Aorta (tissue), 5 donors: ENCODE results near the gene TBC1D8. TPM values are rescaled to one million over a fixed set of nuclear protein-coding genes. Genes with fewer than 3 reads are reported as not detected.

Experiments used
- ATAC-seq: fragments of 200-7000 bp; cut with Tn5 transposase; one replicate; pipeline ENCODE4 v1.9.1; 2022; ENCODE audit warnings: moderate library complexity; ENCODE audit not compliant: low FRiP score
- DNase-seq, 2 donors: peaks; one replicate each; pipeline ENCODE4 v3.0.0-alpha.2; 2020
- H3K27ac ChIP-seq, 2 donors: one replicate each; pipeline ENCODE4 v1.5.1; 2013; ENCODE audit warnings: low read length in 2 of 2, mild to moderate bottlenecking in 2 of 2, moderate library complexity in 2 of 2, control low read depth in 1 of 2, inconsistent platforms in 1 of 2, low read depth in 1 of 2
- H3K27me3 ChIP-seq, 2 donors: one replicate each; pipeline ENCODE4 v1.6.1; 2013; ENCODE audit warnings: control low read depth in 1 of 2, low read length in 1 of 2, mild to moderate bottlenecking in 1 of 2, moderate library complexity in 1 of 2; ENCODE audit not compliant: insufficient read depth in 2 of 2, control insufficient read depth in 1 of 2
- H3K36me3 ChIP-seq, 2 donors: one replicate each; pipeline ENCODE4 v1.6.1; 2013; ENCODE audit warnings: control low read depth in 1 of 2, low read length in 1 of 2, mild to moderate bottlenecking in 1 of 2; ENCODE audit not compliant: insufficient read depth in 2 of 2, control insufficient read depth in 1 of 2
- H3K4me1 ChIP-seq, 2 donors: one replicate each; pipeline ENCODE4 v1.6.1; 2013; ENCODE audit warnings: low read length in 2 of 2, control low read depth in 1 of 2, mild to moderate bottlenecking in 1 of 2, moderate library complexity in 1 of 2; ENCODE audit not compliant: insufficient read depth in 2 of 2, control insufficient read depth in 1 of 2
- H3K4me3 ChIP-seq, 2 donors: one replicate each; pipeline ENCODE4 v1.5.1; 2013; ENCODE audit warnings: low read length in 2 of 2, control low read depth in 1 of 2, mild to moderate bottlenecking in 1 of 2
- H3K9me3 ChIP-seq: one replicate; pipeline ENCODE4 v1.6.1; 2013; ENCODE audit warnings: mild to moderate bottlenecking, low read length; ENCODE audit not compliant: control insufficient read depth
- WGBS, 2 donors: extraction: QIAGEN DNeasy Blood & Tissue Kit; methylation state at CpG; one replicate each; pipeline ENCODE4 v1.1.7; 2013; 5-methylcytosine and 5-hydroxymethylcytosine counted together
- intact Hi-C, 2 donors: fragments of 100-400 bp; cut with DNase I; formaldehyde crosslinking; loops; one replicate each; pipeline versions ENCODE4 v1.14.2 to v1.15.0; 2022
- polyA plus RNA-seq, 2 donors: library from polyadenylated mRNA; stranded (reverse); fragments of 200-250 nt; gene quantifications; one replicate each; pipeline ENCODE4 v1.2.3, GENCODE V29; 2013
- total RNA-seq, 2 donors: library from RNA; stranded (reverse); fragmentation: NEBNext Ultra II Directional; extraction: Animal tissue kit (Norgen Biotek cat#: 25700); gene quantifications; one replicate each; pipeline ENCODE4 v1.2.1, GENCODE V29; 2021
- donor health status: healthy with polysubstance abuse.
- donor health status: Bipolar disorder and iron deficiency.
- donor health status: DM: no; HTN: no; CAD: no.
- donor health status: DM: no; HTN: no; CAD: no.
- donor health status: DM: yes; HTN: yes; CAD: no.

Gene TBC1D8
- total and polyA plus RNA-seq, 4 donors: 7.8 to 28.8 (median 23.4) TPM

DNA sequence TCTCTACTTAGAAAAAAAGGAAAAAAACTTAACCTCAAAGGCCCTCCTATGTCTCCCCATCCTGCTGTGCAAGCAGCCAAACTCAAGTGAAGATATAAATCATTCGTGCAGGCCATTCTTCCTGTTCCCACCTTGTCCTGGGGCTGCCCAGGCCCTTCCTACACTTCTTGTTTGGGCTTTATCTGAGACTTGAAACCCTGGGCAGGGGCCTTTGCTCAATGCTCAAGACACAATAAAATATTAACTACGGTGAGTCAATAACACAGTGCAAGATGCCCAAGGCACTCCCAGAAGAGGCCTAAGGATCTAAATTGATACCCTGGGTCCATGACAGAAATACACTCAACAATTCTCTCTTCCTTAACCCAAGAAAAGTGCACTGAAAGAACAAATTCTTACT, 67.6 kb downstream of the TBC1D8 start:
- intact Hi-C loops: no loop called here
- Histone ChIP-seq H3K9me3 (no peaks in the 10 kb centered on the region), H3K27me3 (no peaks in the 10 kb centered on the region), H3K27ac (no peak overlapping the region), H3K4me1 (no peaks in the 10 kb centered on the region), H3K36me3 (peaks cover 0 to 2% of the 10 kb centered on the region in 2 donors), H3K4me3 (no peak overlapping the region)
- 85 to 91% methylated on average over 2 of the region's 2 CpGs for WGBS, 2 donors
- DNase-seq: no peak
- no peak for ATAC-seq

GRCh38 chr2:101082998-101083397, 68.2 kb downstream of the TBC1D8 start:
- Histone ChIP-seq H3K4me1 (no peaks in the 10 kb centered on the region), H3K27me3 (no peaks in the 10 kb centered on the region), H3K36me3 (peaks cover 0 to 2% of the 10 kb centered on the region in 2 donors), H3K27ac (no peak overlapping the region), H3K4me3 (no peak overlapping the region), H3K9me3 (no peaks in the 10 kb centered on the region)
- intact Hi-C loops: no loop called here
- DNase-seq (no peak), ATAC-seq (no peak)
- 96 to 98% methylated on average over 6 of the region's 6 CpGs for WGBS, 2 donors

- intact Hi-C loops: no loop called here
- ATAC-seq: no peak
Measured at GRCh38 chr2:101081375-101081907, 69.7 kb downstream of the TBC1D8 start.

GRCh38 chr2:101080211-101081068, 70.7 kb downstream of the TBC1D8 start:
- H3K4me1 ChIP-seq: no peaks in the 10 kb centered on the region
- 94 to 96% methylated on average over 14 of the region's 14 CpGs for WGBS, 2 donors
- DNase-seq (no peak), ATAC-seq (no peak)
- no peak overlapping the region for H3K4me3 ChIP-seq
- H3K27me3 ChIP-seq: no peaks in the 10 kb centered on the region
- no peak overlapping the region for H3K27ac ChIP-seq
- peaks cover 0 to 2% of the 10 kb centered on the region in 2 donors for H3K36me3 ChIP-seq
- intact Hi-C loops: no loop called here
- no peaks in the 10 kb centered on the region for H3K9me3 ChIP-seq

More at GRCh38 chr2:101081375-101081907, 69.7 kb downstream of the TBC1D8 start:
- Histone ChIP-seq H3K4me3 (no peak overlapping the region), H3K36me3 (peaks cover 0 to 2% of the 10 kb centered on the region in 2 donors), H3K4me1 (no peaks in the 10 kb centered on the region), H3K27ac (no peak overlapping the region), H3K9me3 (no peaks in the 10 kb centered on the region), H3K27me3 (no peaks in the 10 kb centered on the region)
- 64 to 70% methylated on average over 1 of the region's 1 CpG for WGBS, 2 donors
- no peak for DNase-seq

GRCh38 chr2:101076581-101076980, 74.6 kb downstream of the TBC1D8 start:
- no peak for DNase-seq
- no peaks in the 10 kb centered on the region for H3K36me3 ChIP-seq
- ATAC-seq: no peak
- no peak overlapping the region for H3K4me3 ChIP-seq
- H3K9me3 ChIP-seq: no peaks in the 10 kb centered on the region
- intact Hi-C loops: no loop called here
- WGBS, 2 donors: 36 to 41% methylated on average over 2 of the region's 2 CpGs
- H3K4me1 ChIP-seq: no peaks in the 10 kb centered on the region
- no peak overlapping the region for H3K27ac ChIP-seq
- no peaks in the 10 kb centered on the region for H3K27me3 ChIP-seq

DNA sequence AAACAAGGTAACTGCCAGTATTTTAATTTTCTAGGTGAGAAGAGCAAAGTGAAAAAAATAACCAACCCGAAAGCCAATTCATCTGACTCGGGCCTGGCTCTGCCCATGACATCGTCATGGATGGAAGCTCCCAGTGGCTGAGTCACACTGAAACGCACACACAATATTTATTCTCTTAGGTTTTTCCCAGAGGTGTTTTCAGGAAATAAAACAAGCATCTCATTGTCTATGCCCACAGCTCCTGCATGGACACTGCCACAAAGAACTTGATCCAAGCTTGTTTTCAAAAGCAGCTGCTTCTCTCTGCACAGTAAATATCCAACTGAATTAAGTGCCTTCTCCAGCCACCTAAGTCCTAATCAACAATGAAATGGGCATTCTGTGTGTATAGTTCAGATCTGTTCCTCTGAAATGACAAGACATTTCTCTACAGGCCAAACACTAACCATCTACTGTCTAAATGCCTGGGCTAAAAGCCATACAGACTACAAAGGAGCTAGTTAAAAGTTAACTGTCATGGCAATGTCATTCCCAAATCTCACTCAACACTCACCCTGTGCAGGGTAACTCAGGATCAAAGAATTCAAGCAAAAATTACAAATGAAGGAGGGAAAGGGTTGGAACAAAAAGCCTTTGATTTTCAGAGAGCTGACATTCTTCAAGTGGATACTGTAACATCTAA, 86.2 kb downstream of the TBC1D8 start:
- H3K27ac ChIP-seq: no peak overlapping the region
- WGBS, 2 donors: 69 to 78% methylated on average over 4 of the region's 4 CpGs
- no peaks in the 10 kb centered on the region for H3K36me3 ChIP-seq
- intact Hi-C loops: no loop called here
- no peak for ATAC-seq
- H3K27me3 ChIP-seq: no peaks in the 10 kb centered on the region
- DNase-seq: no peak
- no peaks in the 10 kb centered on the region for H3K9me3 ChIP-seq
- H3K4me3 ChIP-seq: no peak overlapping the region
- H3K4me1 ChIP-seq: no peaks in the 10 kb centered on the region

- no peak for DNase-seq
- H3K36me3 ChIP-seq: no peaks in the 10 kb centered on the region
- no peaks in the 10 kb centered on the region for H3K27me3 ChIP-seq
- no peak for ATAC-seq
- no peaks in the 10 kb centered on the region for H3K9me3 ChIP-seq
- H3K4me3 ChIP-seq: no peak overlapping the region
- no peak overlapping the region for H3K27ac ChIP-seq
- intact Hi-C loops: no loop called here
- H3K4me1 ChIP-seq: no peaks in the 10 kb centered on the region
- WGBS, 2 donors: 95 to 96% methylated on average over 3 of the region's 3 CpGs
Measured at GRCh38 chr2:101064505-101064867, 86.7 kb downstream of the TBC1D8 start.

DNA sequence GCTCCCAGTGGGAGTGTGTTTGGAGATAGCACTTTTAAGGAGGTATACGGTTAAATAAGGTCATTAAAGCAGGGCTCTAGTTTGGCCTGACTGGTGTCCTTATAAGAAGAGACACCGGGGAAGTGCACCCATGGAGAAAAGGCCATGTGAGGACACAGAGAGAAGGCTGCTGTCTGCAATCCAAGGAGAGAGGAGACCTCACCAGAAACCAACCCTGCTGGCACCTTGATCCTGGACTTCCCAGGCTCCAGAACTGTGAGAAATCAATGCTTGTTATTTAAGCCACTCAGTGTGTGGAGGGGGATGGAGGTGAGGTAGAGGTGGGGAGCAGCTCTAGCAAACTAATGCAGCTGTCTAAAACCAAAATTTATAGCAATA, 87.1 kb downstream of the TBC1D8 start:
- Histone ChIP-seq H3K36me3 (no peaks in the 10 kb centered on the region), H3K27me3 (no peaks in the 10 kb centered on the region), H3K4me1 (no peaks in the 10 kb centered on the region), H3K9me3 (no peaks in the 10 kb centered on the region), H3K27ac (no peak overlapping the region), H3K4me3 (no peak overlapping the region)
- DNase-seq: no peak
- ATAC-seq: no peak
- WGBS, 2 donors: 90% methylated on average over 2 of the region's 2 CpGs
- intact Hi-C loops: no loop called here
